OCI-LY1 (cell line): ENCODE measurements around the gene MMRN1.

ENCODE experiments used
- H2AFZ ChIP-seq: fragments of 200-600 bp; sonication (generic), shearing (Covaris generic); 2 replicates; pipeline ENCODE4 v1.6.0; 2014; ENCODE audit warnings: antibody characterized with exemption, mild to moderate bottlenecking, low read length
- H3F3A ChIP-seq: fragments of 200-600 bp; sonication (generic), shearing (Covaris generic); 2 replicates; pipeline ENCODE4 v1.6.0; 2014; ENCODE audit warnings: mild to moderate bottlenecking, antibody characterized with exemption, low read length, moderate library complexity; ENCODE audit not compliant: insufficient read depth
- H3K27ac ChIP-seq: fragments of 200-600 bp; sonication (generic); 2 replicates; pipeline ENCODE4 v1.5.1; 2014; ENCODE audit warnings: low read length, mixed run types, mild to moderate bottlenecking, low read depth; ENCODE audit not compliant: poor library complexity, severe bottlenecking
- H3K27me3 ChIP-seq: fragments of 200-600 bp; sonication (generic); 2 replicates; pipeline ENCODE4 v1.6.0; 2014; ENCODE audit warnings: antibody characterized with exemption, mild to moderate bottlenecking, low read length, moderate library complexity; ENCODE audit not compliant: insufficient read depth
- H3K36me3 ChIP-seq: fragments of 200-600 bp; sonication (generic); 2 replicates; pipeline ENCODE4 v1.6.1; 2014; ENCODE audit warnings: mild to moderate bottlenecking, antibody characterized with exemption, low read length, moderate library complexity, mixed read lengths; ENCODE audit not compliant: insufficient read depth
- H3K4me1 ChIP-seq: fragments of 200-600 bp; sonication (generic); 2 replicates; pipeline ENCODE4 v1.5.1; 2014; ENCODE audit warnings: mild to moderate bottlenecking, low read length, moderate library complexity; ENCODE audit not compliant: insufficient read depth, severe bottlenecking
- H3K4me2 ChIP-seq: fragments of 200-600 bp; sonication (generic), shearing (Covaris generic); 2 replicates; pipeline ENCODE4 v1.6.1; 2014; ENCODE audit warnings: low read length
- H3K4me3 ChIP-seq: fragments of 200-600 bp; sonication (generic); 2 replicates; pipeline ENCODE4 v1.5.1; 2014; ENCODE audit warnings: low read length, low read depth, mild to moderate bottlenecking, mixed read lengths; ENCODE audit not compliant: poor library complexity, severe bottlenecking
- H3K79me2 ChIP-seq: fragments of 200-600 bp; shearing (Covaris generic); 2 replicates; pipeline ENCODE4 v1.6.1; 2016; ENCODE audit warnings: mixed run types, low read length, mixed read lengths; ENCODE audit not compliant: insufficient read depth
- H3K9ac ChIP-seq: fragments of 200-600 bp; sonication (generic), shearing (Covaris generic); 2 replicates; pipeline ENCODE4 v1.6.1; 2014; ENCODE audit warnings: mild to moderate bottlenecking, low read length, mixed read lengths
- H3K9me2 ChIP-seq: fragments of 200-600 bp; sonication (generic), shearing (Covaris generic); 2 replicates; pipeline ENCODE4 v1.6.1; 2014; ENCODE audit warnings: low read depth, mild to moderate bottlenecking, low read length, mixed read lengths
- H3K9me3 ChIP-seq: fragments of 200-600 bp; shearing (Covaris generic); 2 replicates; pipeline ENCODE4 v1.6.1; 2014; ENCODE audit warnings: low read length, mixed read lengths
- H4K20me1 ChIP-seq: fragments of 200-600 bp; sonication (generic), shearing (Covaris generic); 2 replicates; pipeline ENCODE4 v1.6.0; 2016; ENCODE audit warnings: mild to moderate bottlenecking, low read length; ENCODE audit not compliant: insufficient read depth
- CTCF ChIP-seq: fragments of 200-600 bp; sonication (generic), shearing (Covaris generic); IDR thresholded peaks from 2 replicates; pipeline ENCODE4 v1.5.1; 2017; ENCODE audit warnings: mild to moderate bottlenecking, antibody characterized with exemption, low read length, moderate library complexity, mixed read lengths
- EZH2 ChIP-seq: fragments of 200-600 bp; sonication (generic), shearing (Covaris generic); IDR thresholded peaks from 2 replicates; pipeline ENCODE4 v1.8.0; 2017; ENCODE audit warnings: borderline replicate concordance, mixed run types, mild to moderate bottlenecking, antibody characterized with exemption, low read length, moderate library complexity, mixed read lengths

The MMRN1 gene

GRCh38 chr4:89894649-89895550 is at the start of gene MMRN1:
Gene MMRN1, plus strand, starts transcription at chr4:89894854. Its CDS starts 118 bp downstream, at chr4:89894972.
- Histone ChIP-seq H4K20me1 (no peaks in the 10 kb centered on the region), H3K4me3 (peak within 1 kb of the TSS; percentile 54), H3K36me3 (no peaks in the 10 kb centered on the region), H3F3A (no peaks in the 10 kb centered on the region), H3K27ac (peak within 1 kb of the TSS; percentile 85), H3K79me2 (peaks cover 6% of the 10 kb centered on the region; the same call in 1 of the 2 replicates), H3K9me3 (no peaks in the 10 kb centered on the region), H3K9me2 (no peaks in the 10 kb centered on the region), H3K9ac (peak within 1 kb of the TSS; percentile 36; the same call in 1 of the 2 replicates), H2AFZ (no peak within 1 kb of the TSS), H3K4me1 (peaks cover 36% of the 10 kb centered on the region), H3K4me2 (peak within 1 kb of the TSS; percentile 55), H3K27me3 (no peaks in the 10 kb centered on the region)
- TF ChIP-seq CTCF (no peak), EZH2 (no peak)

- no peak overlapping the region for H3K4me2 ChIP-seq
- H3K27ac ChIP-seq = no peak overlapping the region
- TF ChIP-seq EZH2 (no peak), CTCF (no peak)
Measured at GRCh38 chr4:89847571-89848325, 46.9 kb upstream of the MMRN1 start.

GRCh38 chr4:89855236-89855635 is 39.4 kb upstream of the MMRN1 start:
- Histone ChIP-seq H3K9me3 (no peaks in the 10 kb centered on the region), H3K79me2 (no peaks in the 10 kb centered on the region), H4K20me1 (no peaks in the 10 kb centered on the region), H3K4me1 (no peaks in the 10 kb centered on the region), H3K4me2 (no peak overlapping the region), H3F3A (no peaks in the 10 kb centered on the region), H3K36me3 (no peaks in the 10 kb centered on the region), H3K27me3 (no peaks in the 10 kb centered on the region), H3K9me2 (no peaks in the 10 kb centered on the region), H2AFZ (no peak overlapping the region), H3K27ac (no peak overlapping the region), H3K9ac (no peak overlapping the region), H3K4me3 (no peak overlapping the region)
- TF ChIP-seq EZH2 = no peak
- no peak for TF ChIP-seq CTCF

More at GRCh38 chr4:89847571-89848325, 46.9 kb upstream of the MMRN1 start:
- H2AFZ ChIP-seq = no peak overlapping the region
- H3F3A ChIP-seq = no peaks in the 10 kb centered on the region
- no peaks in the 10 kb centered on the region for H3K9me3 ChIP-seq
- H3K4me1 ChIP-seq = no peaks in the 10 kb centered on the region
- no peaks in the 10 kb centered on the region for H3K36me3 ChIP-seq
- H3K4me3 ChIP-seq = no peak overlapping the region
- H3K27me3 ChIP-seq = no peaks in the 10 kb centered on the region
- no peak overlapping the region for H3K9ac ChIP-seq
- H4K20me1 ChIP-seq = no peaks in the 10 kb centered on the region
- no peaks in the 10 kb centered on the region for H3K79me2 ChIP-seq
- no peaks in the 10 kb centered on the region for H3K9me2 ChIP-seq
